Neural cell (in vitro differentiated cells): ENCODE measurements around the gene KRTAP19-3. TPM values are rescaled to one million over a fixed set of nuclear protein-coding genes. Genes with fewer than 3 reads are reported as not detected.

Source experiments
- H2AFZ ChIP-seq: fragments of 200-600, 300-800 bp; sonication (generic), shearing (Covaris generic); 2 replicates; pipeline ENCODE4 v1.6.0; 2014; ENCODE audit warnings: low read depth, mild to moderate bottlenecking, antibody characterized with exemption, low read length, moderate library complexity
- H3F3A ChIP-seq: fragments of 200-600 bp; shearing (Covaris generic); 2 replicates; pipeline ENCODE4 v1.6.1; 2016; ENCODE audit warnings: mild to moderate bottlenecking, moderate library complexity, mixed read lengths, antibody characterized with exemption, low read length; ENCODE audit not compliant: insufficient read depth, poor library complexity, severe bottlenecking
- H3K27ac ChIP-seq: fragments of 200-600, 300-800 bp; sonication (generic), shearing (Covaris generic); 2 replicates; pipeline ENCODE4 v1.5.1; 2014; ENCODE audit warnings: mild to moderate bottlenecking, low read length, moderate library complexity
- H3K27me3 ChIP-seq: fragments of 300-800, 200-600 bp; sonication (generic), shearing (Covaris generic); 2 replicates; pipeline ENCODE4 v1.6.0; 2014; ENCODE audit warnings: mild to moderate bottlenecking, low read depth, low read length, moderate library complexity; ENCODE audit not compliant: insufficient read depth
- H3K36me3 ChIP-seq: fragments of 300-800, 200-600 bp; sonication (generic), shearing (Covaris generic); 2 replicates; pipeline ENCODE4 v1.5.1; 2014; ENCODE audit warnings: mild to moderate bottlenecking, antibody characterized with exemption, low read length, moderate library complexity; ENCODE audit not compliant: insufficient read depth
- H3K4me2 ChIP-seq: fragments of 300-800, 200-600 bp; sonication (generic), shearing (Covaris generic); 2 replicates; pipeline ENCODE4 v1.6.0; 2014; ENCODE audit warnings: mild to moderate bottlenecking, low read length
- H3K4me3 ChIP-seq: fragments of 300-800, 200-600 bp; sonication (generic), shearing (Covaris generic); 2 replicates; pipeline ENCODE4 v1.5.1; 2014; ENCODE audit warnings: mild to moderate bottlenecking, low read length, moderate library complexity
- H3K79me2 ChIP-seq: fragments of 200-600 bp; shearing (Covaris generic); replicated peaks from 2 replicates; pipeline ENCODE4 v1.6.0; 2014; ENCODE audit warnings: mild to moderate bottlenecking, low read length, moderate library complexity; ENCODE audit not compliant: insufficient read depth
- H3K9ac ChIP-seq: fragments of 300-800, 200-600 bp; sonication (generic), shearing (Covaris generic); 2 replicates; pipeline ENCODE4 v1.6.1; 2016; ENCODE audit warnings: mild to moderate bottlenecking, low read length, mixed read lengths
- H3K9me2 ChIP-seq: fragments of 200-600 bp; shearing (Covaris generic); 2 replicates; pipeline ENCODE4 v1.6.1; 2016; ENCODE audit warnings: mild to moderate bottlenecking, low read length, mixed read lengths; ENCODE audit not compliant: insufficient read depth
- H3K9me3 ChIP-seq: fragments of 200-600, 300-800 bp; sonication (generic), shearing (Covaris generic); 2 replicates; pipeline ENCODE4 v1.6.1; 2016; ENCODE audit warnings: mild to moderate bottlenecking, mixed run types, low read length, moderate library complexity, mixed read lengths
- H4K20me1 ChIP-seq: fragments of 200-600 bp; shearing (Covaris generic); 2 replicates; pipeline ENCODE4 v1.6.1; 2016; ENCODE audit warnings: mild to moderate bottlenecking, mixed run types; ENCODE audit not compliant: insufficient read depth
- EP300 ChIP-seq: fragments of 450-650 bp; conservative IDR thresholded peaks from 2 replicates; pipeline ENCODE4 v1.6.1; 2014; ENCODE audit warnings: antibody characterized with exemption, mild to moderate bottlenecking, moderate library complexity; ENCODE audit not compliant: poor library complexity, severe bottlenecking
- EZH2 ChIP-seq: fragments of 200-600, 300-800 bp; shearing (Covaris generic), sonication (generic); IDR thresholded peaks from 2 replicates; pipeline ENCODE4 v1.6.1; 2014; ENCODE audit warnings: antibody characterized with exemption, low read length, borderline replicate concordance, mild to moderate bottlenecking; ENCODE audit not compliant: insufficient read depth, poor library complexity, severe bottlenecking
- MXI1 ChIP-seq: fragments of 450-650 bp; conservative IDR thresholded peaks from 2 replicates; pipeline ENCODE4 v1.6.1; 2014; ENCODE audit warnings: antibody characterized with exemption, mild to moderate bottlenecking; ENCODE audit not compliant: poor library complexity, severe bottlenecking
- POLR2AphosphoS5 ChIP-seq: IDR thresholded peaks from 2 replicates; pipeline ENCODE4 v1.6.1; 2012
- RAD21 ChIP-seq: fragments of 450-650 bp; conservative IDR thresholded peaks from 2 replicates; pipeline ENCODE4 v1.6.1; 2014; ENCODE audit warnings: antibody characterized with exemption, mild to moderate bottlenecking, moderate library complexity
- SMC3 ChIP-seq: fragments of 450-650 bp; conservative IDR thresholded peaks from 2 replicates; pipeline ENCODE4 v1.6.1; 2014; ENCODE audit warnings: antibody characterized with exemption, mild to moderate bottlenecking, moderate library complexity; ENCODE audit not compliant: poor library complexity
- TAF1 ChIP-seq: IDR thresholded peaks from 2 replicates; pipeline ENCODE4 v1.6.1; 2012; ENCODE audit warnings: low read depth
- polyA plus RNA-seq: library from polyadenylated mRNA; depleted of rRNA; stranded (reverse); fragments of >200 nt; gene quantifications from 2 replicates; pipeline ENCODE4 v1.2.3, GENCODE V29; 2014
- TF ChIP-seq, protein P1 (sequence below): fragments of 450-650 bp; IDR thresholded peaks from 2 replicates; pipeline ENCODE4 v1.5.1; 2014; ENCODE audit warnings: antibody characterized with exemption, mild to moderate bottlenecking, moderate library complexity; ENCODE audit not compliant: poor library complexity, severe bottlenecking
- TF ChIP-seq, protein P2 (sequence below): IDR thresholded peaks from 2 replicates; pipeline ENCODE4 v1.6.1; 2012; ENCODE audit warnings: borderline replicate concordance

Gene KRTAP19-3
- polyA plus RNA-seq, 1 donor from 2014 or later: not detected

DNA sequence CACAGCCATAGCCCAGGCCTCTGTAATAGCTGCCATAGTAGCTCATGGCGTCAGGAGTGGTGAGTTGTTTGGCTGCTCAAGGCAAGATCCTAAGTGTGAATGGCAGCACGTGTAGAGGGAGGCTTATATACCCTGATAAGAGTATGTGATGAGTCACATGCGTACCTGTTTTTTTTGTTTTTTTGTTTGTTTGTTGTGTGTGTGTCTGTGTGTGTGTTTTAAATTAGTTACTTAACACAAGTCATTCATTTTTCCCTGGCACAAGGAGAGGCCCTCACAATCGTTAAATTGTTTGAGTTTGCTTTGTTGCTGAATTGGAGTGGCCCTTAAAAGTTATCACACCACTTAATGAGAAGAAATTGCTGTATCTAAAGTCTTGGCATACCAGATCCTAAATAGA lies 5.3 kb upstream of the KRTAP19-3 start, which contains the start of gene KRTAP19-4:
KRTAP19-4 (minus strand) TSS at position 101 of the 400 bp plus-strand sequence; CDS start at position 46, 55 bp downstream.
- H3K27me3 ChIP-seq: no peaks in the 10 kb centered on the region
- H3K9me3 ChIP-seq: no peaks in the 10 kb centered on the region
- no peaks in the 10 kb centered on the region for H3K36me3 ChIP-seq
- no peaks in the 10 kb centered on the region for H3F3A ChIP-seq
- no peak within 1 kb of the TSS for H3K4me3 ChIP-seq
- H3K27ac ChIP-seq: no peak within 1 kb of the TSS
- H3K79me2 ChIP-seq: no peaks in the 10 kb centered on the region
- H3K9ac ChIP-seq: no peak within 1 kb of the TSS
- H2AFZ ChIP-seq: no peak within 1 kb of the TSS
- H4K20me1 ChIP-seq: no peaks in the 10 kb centered on the region
- no peak within 1 kb of the TSS for H3K4me2 ChIP-seq
- TF ChIP-seq EP300 (no peak), SMC3 (no peak), RAD21 (no peak), POLR2AphosphoS5 (no peak), EZH2 (no peak), TAF1 (no peak), MXI1 (no peak)
- TF ChIP-seq, protein P1, sequence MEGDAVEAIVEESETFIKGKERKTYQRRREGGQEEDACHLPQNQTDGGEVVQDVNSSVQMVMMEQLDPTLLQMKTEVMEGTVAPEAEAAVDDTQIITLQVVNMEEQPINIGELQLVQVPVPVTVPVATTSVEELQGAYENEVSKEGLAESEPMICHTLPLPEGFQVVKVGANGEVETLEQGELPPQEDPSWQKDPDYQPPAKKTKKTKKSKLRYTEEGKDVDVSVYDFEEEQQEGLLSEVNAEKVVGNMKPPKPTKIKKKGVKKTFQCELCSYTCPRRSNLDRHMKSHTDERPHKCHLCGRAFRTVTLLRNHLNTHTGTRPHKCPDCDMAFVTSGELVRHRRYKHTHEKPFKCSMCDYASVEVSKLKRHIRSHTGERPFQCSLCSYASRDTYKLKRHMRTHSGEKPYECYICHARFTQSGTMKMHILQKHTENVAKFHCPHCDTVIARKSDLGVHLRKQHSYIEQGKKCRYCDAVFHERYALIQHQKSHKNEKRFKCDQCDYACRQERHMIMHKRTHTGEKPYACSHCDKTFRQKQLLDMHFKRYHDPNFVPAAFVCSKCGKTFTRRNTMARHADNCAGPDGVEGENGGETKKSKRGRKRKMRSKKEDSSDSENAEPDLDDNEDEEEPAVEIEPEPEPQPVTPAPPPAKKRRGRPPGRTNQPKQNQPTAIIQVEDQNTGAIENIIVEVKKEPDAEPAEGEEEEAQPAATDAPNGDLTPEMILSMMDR: no peak
- TF ChIP-seq, protein P2, sequence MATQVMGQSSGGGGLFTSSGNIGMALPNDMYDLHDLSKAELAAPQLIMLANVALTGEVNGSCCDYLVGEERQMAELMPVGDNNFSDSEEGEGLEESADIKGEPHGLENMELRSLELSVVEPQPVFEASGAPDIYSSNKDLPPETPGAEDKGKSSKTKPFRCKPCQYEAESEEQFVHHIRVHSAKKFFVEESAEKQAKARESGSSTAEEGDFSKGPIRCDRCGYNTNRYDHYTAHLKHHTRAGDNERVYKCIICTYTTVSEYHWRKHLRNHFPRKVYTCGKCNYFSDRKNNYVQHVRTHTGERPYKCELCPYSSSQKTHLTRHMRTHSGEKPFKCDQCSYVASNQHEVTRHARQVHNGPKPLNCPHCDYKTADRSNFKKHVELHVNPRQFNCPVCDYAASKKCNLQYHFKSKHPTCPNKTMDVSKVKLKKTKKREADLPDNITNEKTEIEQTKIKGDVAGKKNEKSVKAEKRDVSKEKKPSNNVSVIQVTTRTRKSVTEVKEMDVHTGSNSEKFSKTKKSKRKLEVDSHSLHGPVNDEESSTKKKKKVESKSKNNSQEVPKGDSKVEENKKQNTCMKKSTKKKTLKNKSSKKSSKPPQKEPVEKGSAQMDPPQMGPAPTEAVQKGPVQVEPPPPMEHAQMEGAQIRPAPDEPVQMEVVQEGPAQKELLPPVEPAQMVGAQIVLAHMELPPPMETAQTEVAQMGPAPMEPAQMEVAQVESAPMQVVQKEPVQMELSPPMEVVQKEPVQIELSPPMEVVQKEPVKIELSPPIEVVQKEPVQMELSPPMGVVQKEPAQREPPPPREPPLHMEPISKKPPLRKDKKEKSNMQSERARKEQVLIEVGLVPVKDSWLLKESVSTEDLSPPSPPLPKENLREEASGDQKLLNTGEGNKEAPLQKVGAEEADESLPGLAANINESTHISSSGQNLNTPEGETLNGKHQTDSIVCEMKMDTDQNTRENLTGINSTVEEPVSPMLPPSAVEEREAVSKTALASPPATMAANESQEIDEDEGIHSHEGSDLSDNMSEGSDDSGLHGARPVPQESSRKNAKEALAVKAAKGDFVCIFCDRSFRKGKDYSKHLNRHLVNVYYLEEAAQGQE: no peak
- no peaks in the 10 kb centered on the region for H3K9me2 ChIP-seq

DNA sequence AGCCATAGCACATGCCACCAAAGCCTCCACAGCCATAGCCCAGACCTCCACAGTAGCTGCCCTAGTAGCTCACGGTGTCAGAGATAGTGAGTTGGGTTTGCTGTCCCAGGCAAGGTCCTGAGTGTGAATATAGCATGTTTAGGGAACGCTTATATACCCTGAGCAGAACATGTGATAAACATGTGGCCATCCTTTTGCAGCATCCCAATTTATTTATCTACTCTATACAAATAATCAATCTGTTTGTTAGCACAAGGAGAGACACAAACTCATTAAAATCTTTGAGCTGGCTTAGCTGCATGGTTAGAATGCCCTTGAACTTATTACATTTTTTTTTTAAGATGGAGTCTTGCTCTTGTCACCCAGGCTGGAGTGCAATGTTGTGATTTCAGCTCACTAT lies 4.5 kb downstream of the KRTAP19-3 start, which contains the start of gene KRTAP19-2:
KRTAP19-2 (minus strand) TSS at position 101 of the 400 bp plus-strand sequence; CDS start at position 13, 88 bp downstream.
- H3K4me2 ChIP-seq: no peak within 1 kb of the TSS

More for the DNA sequence above, 4.5 kb downstream of the KRTAP19-3 start, which contains the start of gene KRTAP19-2:
- Histone ChIP-seq H3K4me3 (no peak within 1 kb of the TSS), H3F3A (no peaks in the 10 kb centered on the region), H4K20me1 (no peaks in the 10 kb centered on the region), H3K27ac (no peak within 1 kb of the TSS), H3K9me3 (no peaks in the 10 kb centered on the region), H3K36me3 (no peaks in the 10 kb centered on the region), H3K9ac (no peak within 1 kb of the TSS), H3K27me3 (no peaks in the 10 kb centered on the region), H3K9me2 (no peaks in the 10 kb centered on the region), H2AFZ (no peak within 1 kb of the TSS), H3K79me2 (no peaks in the 10 kb centered on the region)
- TF ChIP-seq POLR2AphosphoS5 (no peak), EZH2 (no peak), RAD21 (no peak), EP300 (no peak), SMC3 (no peak), MXI1 (no peak)
- TF ChIP-seq, protein P2: no peak
